GM21723 (cell line): Measurements from ENCODE around the gene CLCN1.

ENCODE experiments used
- ATAC-seq: cut with Tn5 transposase; IDR thresholded peaks from one replicate; pipeline ENCODE4 v1.9.1; 2021; ENCODE audit warnings: mild to moderate bottlenecking, moderate library complexity; ENCODE audit not compliant: unreplicated experiment

Gene CLCN1

DNA sequence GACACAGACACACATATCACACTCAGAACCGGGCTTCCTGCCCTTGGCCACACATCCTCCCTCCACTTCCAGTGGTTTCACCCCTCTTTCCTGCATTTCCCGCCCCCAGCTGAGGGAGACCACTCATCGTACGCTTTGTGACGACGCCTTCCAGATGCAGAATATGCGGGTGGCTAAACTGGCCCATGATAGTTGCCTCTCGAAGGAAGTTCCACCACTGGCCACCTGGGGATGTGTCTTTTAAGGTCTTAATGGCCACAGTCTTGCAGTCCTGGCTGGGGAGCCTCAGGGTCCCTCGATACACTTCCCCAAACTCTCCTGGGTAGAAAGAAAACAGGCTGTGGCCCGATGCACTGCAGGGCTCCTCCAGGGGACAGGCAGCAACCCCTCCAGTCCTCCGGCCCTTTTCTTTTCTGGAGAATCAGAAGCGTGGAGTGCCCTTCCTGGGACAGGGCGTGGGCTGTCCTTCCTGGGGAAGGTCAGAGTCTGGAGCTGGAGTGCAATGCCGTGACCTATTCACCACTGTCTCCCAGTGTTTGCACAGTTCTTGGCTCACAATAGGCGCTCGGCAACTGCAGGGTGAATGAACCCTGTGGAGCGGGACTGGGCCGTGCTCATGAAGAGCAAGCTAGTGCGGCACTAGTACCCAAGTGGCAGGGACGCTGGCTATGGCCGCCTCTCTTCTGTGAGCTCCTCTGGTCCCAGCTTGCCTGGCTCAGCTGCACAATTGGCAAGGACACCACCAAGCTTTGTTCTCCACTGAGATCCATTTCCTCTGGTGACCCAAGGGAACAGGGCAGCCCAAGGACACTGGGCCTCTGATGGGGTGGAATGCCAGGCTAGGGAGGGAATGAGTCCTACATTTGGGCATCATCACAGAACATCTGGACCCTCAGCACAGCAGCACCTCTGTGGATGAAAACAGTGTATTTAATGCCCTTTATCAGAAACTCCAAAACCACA, 79.6 kb downstream of the CLCN1 start:
- ATAC-seq: no peak

DNA sequence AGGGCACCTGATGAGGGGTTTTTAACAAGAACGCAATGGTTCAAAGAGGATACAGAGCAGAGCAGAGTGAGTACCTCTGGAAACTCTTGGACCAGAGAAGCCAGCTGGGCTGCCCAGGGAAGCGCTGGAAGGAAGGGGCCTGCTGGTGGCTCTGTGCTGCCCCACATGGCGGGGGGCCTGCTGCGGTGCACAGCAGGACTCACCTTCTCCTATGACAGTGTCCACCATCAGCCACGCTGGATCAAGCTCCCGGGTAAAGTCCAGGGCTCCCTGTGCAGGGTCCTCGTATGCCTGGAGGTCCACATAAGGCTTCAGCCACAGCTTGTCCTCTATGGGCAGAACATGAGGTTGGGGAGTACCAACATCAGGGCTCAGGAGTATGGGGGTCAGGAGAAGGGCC, 80.3 kb downstream of the CLCN1 start:
- ATAC-seq: no peak

GRCh38 chr7:143396625-143397556, 81.0 kb downstream of the CLCN1 start:
- ATAC-seq: no peak

DNA sequence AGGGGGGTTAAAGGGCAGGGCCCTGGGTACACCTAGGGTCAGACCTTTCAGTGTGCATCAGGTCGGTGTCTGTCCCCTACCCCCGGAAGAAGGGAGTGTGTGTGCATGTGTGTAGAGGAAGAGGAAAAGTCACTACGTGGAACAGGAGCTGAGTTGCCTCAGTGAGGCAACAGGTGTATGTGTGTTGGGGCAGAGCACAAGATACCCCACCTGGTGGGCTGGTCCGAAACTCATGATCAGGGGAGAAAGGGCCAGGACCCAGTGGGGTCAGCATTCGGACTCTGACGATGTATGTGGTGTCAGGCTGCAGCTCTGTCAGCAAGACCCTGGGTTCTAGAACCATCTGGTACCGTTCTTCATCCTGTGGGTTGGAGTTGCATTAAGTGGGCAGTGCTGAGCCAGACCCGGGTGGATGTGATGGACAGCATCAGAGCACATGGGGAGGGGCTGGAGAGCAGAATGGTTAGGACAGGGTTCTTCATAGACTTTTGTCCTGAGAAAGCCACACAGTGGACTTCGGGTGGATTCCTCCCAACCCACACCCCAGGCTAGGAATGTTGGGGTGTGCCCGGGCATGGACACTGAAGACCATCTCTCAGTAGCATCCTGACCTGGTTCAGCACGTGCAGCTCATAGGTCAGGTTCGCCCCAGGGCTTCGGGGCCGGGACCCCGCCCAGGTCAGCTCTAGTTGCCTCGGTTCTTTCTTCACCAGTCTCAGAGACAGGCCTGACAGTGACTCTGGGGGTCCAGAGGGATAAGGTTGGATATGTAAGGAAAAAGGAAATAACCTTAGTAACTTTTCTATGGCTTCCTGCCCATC, 82.0 kb downstream of the CLCN1 start:
- ATAC-seq: no peak

DNA sequence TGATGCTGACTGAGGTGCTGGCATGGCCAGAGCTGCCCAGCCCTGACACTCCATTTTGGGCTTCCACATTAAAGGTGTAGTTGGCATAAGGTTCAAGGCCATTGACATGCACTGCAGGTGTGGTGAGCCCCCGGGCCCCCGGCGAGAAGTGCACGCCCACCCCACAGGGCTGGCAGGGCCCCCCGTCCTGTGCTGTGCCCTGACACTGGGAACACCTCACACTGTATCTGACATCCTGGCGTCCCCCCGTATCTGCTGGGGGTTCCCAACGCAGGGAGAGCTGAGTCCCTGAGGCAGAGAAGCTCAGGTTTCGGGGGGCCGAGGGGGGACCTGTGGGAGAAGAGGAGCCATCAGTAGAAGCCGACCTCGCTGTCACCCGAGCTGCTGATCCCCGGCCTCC, 82.7 kb downstream of the CLCN1 start:
- no peak for ATAC-seq

GRCh38 chr7:143399151-143399550, 83.2 kb downstream of the CLCN1 start:
- ATAC-seq: no peak

GRCh38 chr7:143399642-143400041, 83.7 kb downstream of the CLCN1 start:
- no peak for ATAC-seq

GRCh38 chr7:143401265-143401664, 85.4 kb downstream of the CLCN1 start:
- no peak for ATAC-seq
